HCT116 (cell line): ENCODE results near the gene MAPRE2.

Experiments
- CTCF ChIP-seq, 3 experiments: fragments of 200-600 bp in 1 of 3; sonication (generic) in 1 of 3; IDR thresholded peaks in 2 of 3; conservative IDR thresholded peaks in 1 of 3; 2 replicates each; pipeline ENCODE4 v1.5.1; 2012 to 2017; ENCODE audit warnings: low read depth in 2 of 3, low read length in 2 of 3, antibody characterized with exemption in 1 of 3, borderline replicate concordance in 1 of 3, control low read depth in 1 of 3, mild to moderate bottlenecking in 1 of 3, mixed read lengths in 1 of 3, mixed run types in 1 of 3, moderate library complexity in 1 of 3; ENCODE audit not compliant: insufficient read depth in 1 of 3
- POLR2A ChIP-seq: IDR thresholded peaks from 2 replicates; pipeline ENCODE4 v1.7.0; 2011; ENCODE audit warnings: borderline replicate concordance; ENCODE audit not compliant: insufficient read depth, insufficient read length; ENCODE audit errors: extremely low read depth
- POLR2AphosphoS5 ChIP-seq: IDR thresholded peaks from 2 replicates; pipeline ENCODE4 v1.6.1; 2011; ENCODE audit warnings: mild to moderate bottlenecking, low read depth, low read length, moderate library complexity
- SIN3A ChIP-seq: IDR thresholded peaks from 2 replicates; pipeline ENCODE4 v1.6.1; 2012; ENCODE audit warnings: low read depth
- TCF7L2 ChIP-seq: IDR thresholded peaks from 2 replicates; pipeline ENCODE4 v1.7.0; 2011; ENCODE audit warnings: borderline replicate concordance, inconsistent platforms; ENCODE audit not compliant: insufficient read depth, insufficient read length; ENCODE audit errors: extremely low read depth

- no peak for TF ChIP-seq CTCF (IDR thresholded peaks at IDR 0.05 in 2 of 3, conservative IDR thresholded peaks at IDR 0.05 in 1 of 3; ENCODE audit: borderline replicate concordance in 1 of 3, insufficient read depth in 1 of 3, low read depth in 2 of 3, low read length in 2 of 3)
- TF ChIP-seq POLR2A: no peak
- TF ChIP-seq TCF7L2: no peak
- no peak for TF ChIP-seq POLR2AphosphoS5
- TF ChIP-seq SIN3A: no peak
Measured at GRCh38 chr18:35089382-35089781, 48.2 kb downstream of the MAPRE2 start.
